ENCODE results near the gene ADARB2. TPM values are rescaled to one million over a fixed set of nuclear protein-coding genes. Genes with fewer than 3 reads are reported as not detected.

The ADARB2 gene
- total and polyA plus RNA-seq, 2 donors = 0.66 to 2.5 TPM

DNA sequence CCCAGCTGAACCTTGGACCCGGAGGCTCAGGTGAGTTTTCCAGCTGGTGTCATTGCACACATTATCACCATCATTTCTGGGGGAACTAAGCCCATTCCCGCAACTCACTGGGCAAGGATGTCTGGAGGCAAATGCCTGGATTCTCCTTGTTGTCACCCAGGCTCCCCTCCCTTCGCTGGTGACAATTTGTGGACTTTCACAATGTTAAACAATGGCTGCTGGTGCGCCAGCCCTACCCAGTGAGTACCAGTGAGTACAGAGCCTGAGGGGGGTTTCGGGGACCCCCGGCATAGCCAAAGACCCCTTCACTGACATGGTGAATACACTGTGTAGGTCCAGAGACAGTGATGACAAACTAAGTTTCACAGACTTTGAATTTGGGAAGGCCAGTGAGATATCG is 189.2 kb downstream of the ADARB2 start:
- Histone ChIP-seq H3K4me3 (ENCODE audit: low read length in 2 of 2) (no peak overlapping the region), H3K4me1 (ENCODE audit: control insufficient read depth in 2 of 2, insufficient read depth in 2 of 2, low read length in 2 of 2) (peaks cover 0 to 11% of the 10 kb centered on the region in 2 donors), H3K27me3 (ENCODE audit: control insufficient read depth in 2 of 2, insufficient read depth in 1 of 2, low read length in 1 of 2) (no peaks in the 10 kb centered on the region), H3K27ac (ENCODE audit: low read depth in 1 of 2, low read length in 1 of 2) (no peak overlapping the region), H3K36me3 (ENCODE audit: control insufficient read depth in 2 of 2, insufficient read depth in 2 of 2, low read length in 1 of 2) (no peaks in the 10 kb centered on the region), H3K9me3 (ENCODE audit: control insufficient read depth in 2 of 2, insufficient read depth in 1 of 2, low read length in 1 of 2) (peaks cover 0 to 4% of the 10 kb centered on the region in 2 donors)
- WGBS = 82% methylated on average over 7 of the region's 7 CpGs
- no peak for DNase-seq (ENCODE audit: low read depth in 6 of 9, low spot score in 9 of 9)

DNA sequence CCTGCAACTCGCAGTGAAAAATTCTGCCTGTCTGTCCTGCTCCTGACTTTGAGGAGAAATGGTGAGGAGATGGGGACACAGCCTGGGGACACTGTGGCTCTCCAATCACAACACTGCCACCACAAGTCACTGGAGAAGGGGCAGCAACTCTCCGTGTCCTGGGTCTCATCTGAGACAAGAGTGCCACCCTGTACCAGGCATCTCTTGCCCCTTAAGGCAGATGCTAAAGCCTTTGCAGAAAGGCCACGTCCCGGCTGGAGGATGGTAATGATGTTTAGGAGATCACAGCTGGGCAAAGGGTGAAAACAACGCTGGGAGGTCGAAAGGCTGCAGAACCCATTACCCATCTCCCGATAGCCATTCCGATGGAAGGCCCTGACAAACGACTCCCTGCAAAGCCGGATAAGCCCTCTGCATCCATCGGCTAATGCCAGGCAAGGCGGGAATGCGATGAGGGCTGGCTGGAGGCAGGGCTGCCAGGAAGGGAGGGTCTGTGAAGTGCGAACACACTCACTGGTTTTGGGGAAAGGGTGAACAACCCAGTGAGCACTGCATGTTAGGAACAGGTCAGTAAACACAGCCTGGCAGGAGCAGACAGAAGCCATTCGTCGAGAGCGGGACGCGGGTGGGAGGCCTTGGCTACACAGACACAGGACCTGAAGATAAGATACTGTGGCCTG is 190.8 kb downstream of the ADARB2 start:
- no peaks in the 10 kb centered on the region for H3K36me3 ChIP-seq (ENCODE audit: control insufficient read depth in 2 of 2, insufficient read depth in 2 of 2, low read length in 1 of 2)
- peaks cover 0 to 4% of the 10 kb centered on the region in 2 donors for H3K9me3 ChIP-seq (ENCODE audit: control insufficient read depth in 2 of 2, insufficient read depth in 1 of 2, low read length in 1 of 2)
- H3K4me1 ChIP-seq (ENCODE audit: control insufficient read depth in 2 of 2, insufficient read depth in 2 of 2, low read length in 2 of 2) = peaks cover 0 to 7% of the 10 kb centered on the region in 2 donors
- 82% methylated on average over 19 of the region's 19 CpGs for WGBS
- H3K27me3 ChIP-seq (ENCODE audit: control insufficient read depth in 2 of 2, insufficient read depth in 1 of 2, low read length in 1 of 2) = no peaks in the 10 kb centered on the region
- no peak overlapping the region for H3K27ac ChIP-seq (ENCODE audit: low read depth in 1 of 2, low read length in 1 of 2)
- no peak for DNase-seq (ENCODE audit: low read depth in 6 of 9, low spot score in 9 of 9)
- H3K4me3 ChIP-seq (ENCODE audit: low read length in 2 of 2) = no peak overlapping the region

DNA sequence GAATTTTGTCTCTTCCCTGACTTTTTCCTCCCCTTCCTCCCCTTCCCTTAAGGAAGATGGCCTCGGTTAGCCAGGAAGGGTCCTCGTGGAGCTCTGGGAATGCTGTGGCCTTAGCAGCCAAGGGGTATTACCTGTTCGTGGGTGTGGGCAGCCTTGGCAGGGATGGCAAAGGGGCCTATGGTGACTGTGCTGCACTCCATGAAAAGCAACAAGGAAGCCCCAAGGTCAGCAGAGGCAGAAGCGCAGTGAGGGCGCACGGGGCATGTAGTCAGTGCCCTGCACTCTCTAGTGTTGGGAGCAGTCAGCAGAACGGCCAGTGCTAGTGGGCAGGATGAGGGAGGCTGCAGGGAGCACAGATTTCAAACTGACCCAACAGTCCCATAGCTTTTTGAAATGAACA is 191.8 kb downstream of the ADARB2 start:
- peaks cover 0 to 4% of the 10 kb centered on the region in 2 donors for H3K9me3 ChIP-seq (ENCODE audit: control insufficient read depth in 2 of 2, insufficient read depth in 1 of 2, low read length in 1 of 2)
- peaks cover 0 to 7% of the 10 kb centered on the region in 2 donors for H3K4me1 ChIP-seq (ENCODE audit: control insufficient read depth in 2 of 2, insufficient read depth in 2 of 2, low read length in 2 of 2)
- H3K27ac ChIP-seq (ENCODE audit: low read depth in 1 of 2, low read length in 1 of 2) = no peak overlapping the region
- no peaks in the 10 kb centered on the region for H3K36me3 ChIP-seq (ENCODE audit: control insufficient read depth in 2 of 2, insufficient read depth in 2 of 2, low read length in 1 of 2)
- no peaks in the 10 kb centered on the region for H3K27me3 ChIP-seq (ENCODE audit: control insufficient read depth in 2 of 2, insufficient read depth in 1 of 2, low read length in 1 of 2)
- no peak overlapping the region for H3K4me3 ChIP-seq (ENCODE audit: low read length in 2 of 2)
- WGBS = 91% methylated on average over 7 of the region's 7 CpGs
- DNase-seq (ENCODE audit: low read depth in 6 of 9, low spot score in 9 of 9) = no peak

DNA sequence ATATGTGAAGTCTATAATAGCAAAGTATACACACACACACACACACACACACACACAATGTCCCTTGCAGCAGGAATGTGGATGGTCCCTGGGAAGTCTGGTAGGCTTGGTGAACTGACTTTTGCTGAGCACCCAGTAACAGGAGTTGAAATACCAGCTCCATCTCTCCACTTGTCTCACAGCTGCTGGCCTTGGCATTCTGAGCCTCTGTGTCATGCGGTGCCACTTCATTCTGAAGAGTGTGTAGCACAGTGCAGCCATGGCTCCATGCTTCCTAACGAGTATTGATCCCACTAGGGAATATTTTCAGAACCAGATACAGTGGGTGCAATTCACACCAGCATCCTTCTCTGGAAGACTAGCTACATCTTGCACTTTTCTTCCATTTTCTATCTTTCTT is 192.4 kb downstream of the ADARB2 start:
- Histone ChIP-seq H3K27me3 (ENCODE audit: control insufficient read depth in 2 of 2, insufficient read depth in 1 of 2, low read length in 1 of 2) (no peaks in the 10 kb centered on the region), H3K27ac (ENCODE audit: low read depth in 1 of 2, low read length in 1 of 2) (no peak overlapping the region), H3K4me3 (ENCODE audit: low read length in 2 of 2) (no peak overlapping the region), H3K36me3 (ENCODE audit: control insufficient read depth in 2 of 2, insufficient read depth in 2 of 2, low read length in 1 of 2) (no peaks in the 10 kb centered on the region), H3K4me1 (ENCODE audit: control insufficient read depth in 2 of 2, insufficient read depth in 2 of 2, low read length in 2 of 2) (peaks cover 0 to 4% of the 10 kb centered on the region in 2 donors), H3K9me3 (ENCODE audit: control insufficient read depth in 2 of 2, insufficient read depth in 1 of 2, low read length in 1 of 2) (peaks cover 0 to 4% of the 10 kb centered on the region in 2 donors)
- WGBS = 87% methylated on average over 2 of the region's 2 CpGs
- DNase-seq (ENCODE audit: low read depth in 6 of 9, low spot score in 9 of 9) = no peak

DNA sequence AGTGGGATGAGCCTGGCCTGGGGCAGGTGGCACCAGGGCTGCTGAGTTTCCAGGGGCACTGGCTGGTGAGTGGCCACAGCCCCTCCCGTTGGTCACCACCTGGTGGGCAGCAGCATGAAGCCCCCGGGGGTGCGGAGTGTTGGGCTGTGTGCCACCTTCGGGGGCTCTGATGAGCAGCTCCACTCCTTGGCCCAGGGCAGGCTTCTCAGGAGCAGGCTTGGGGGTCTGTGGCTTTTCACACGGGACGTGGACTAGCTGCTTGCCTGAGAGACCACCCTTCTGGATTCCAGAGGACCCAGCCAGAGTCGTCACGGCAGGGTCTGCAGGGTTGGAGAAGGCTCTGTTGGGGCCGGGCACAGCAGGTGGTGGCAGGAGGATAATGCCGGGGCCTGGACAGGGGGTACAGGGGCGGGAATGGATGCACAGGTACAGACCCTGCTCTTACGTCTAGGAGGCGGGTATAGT is 193.1 kb downstream of the ADARB2 start:
- DNase-seq (ENCODE audit: low read depth in 6 of 9, low spot score in 9 of 9) = no peak
- Histone ChIP-seq H3K27ac (ENCODE audit: low read depth in 1 of 2, low read length in 1 of 2) (no peak overlapping the region), H3K4me3 (ENCODE audit: low read length in 2 of 2) (no peak overlapping the region), H3K4me1 (ENCODE audit: control insufficient read depth in 2 of 2, insufficient read depth in 2 of 2, low read length in 2 of 2) (peaks cover 0 to 5% of the 10 kb centered on the region in 2 donors), H3K36me3 (ENCODE audit: control insufficient read depth in 2 of 2, insufficient read depth in 2 of 2, low read length in 1 of 2) (no peaks in the 10 kb centered on the region), H3K27me3 (ENCODE audit: control insufficient read depth in 2 of 2, insufficient read depth in 1 of 2, low read length in 1 of 2) (no peaks in the 10 kb centered on the region), H3K9me3 (ENCODE audit: control insufficient read depth in 2 of 2, insufficient read depth in 1 of 2, low read length in 1 of 2) (peaks cover 0 to 4% of the 10 kb centered on the region in 2 donors)
- WGBS = 86% methylated on average over 13 of the region's 13 CpGs

DNA sequence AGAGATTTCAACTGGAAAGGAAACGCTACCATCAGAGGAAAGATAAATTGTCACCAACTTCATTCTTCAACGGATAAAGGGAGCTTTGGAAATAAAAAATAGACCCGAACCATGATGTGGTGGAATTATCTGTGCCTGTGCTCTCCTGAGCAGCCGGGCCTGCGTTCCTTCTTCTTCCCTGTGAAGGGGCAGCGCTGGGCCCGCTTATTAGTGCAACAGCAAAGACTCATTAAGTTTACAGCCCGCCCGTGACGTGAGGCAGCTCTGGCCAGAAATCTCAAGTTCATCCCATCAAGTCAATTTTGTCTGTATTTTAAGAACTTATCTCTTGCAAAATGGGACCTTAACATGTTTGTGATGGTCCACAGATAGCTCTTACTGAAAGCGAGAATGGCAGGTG is 193.7 kb downstream of the ADARB2 start:
- H3K36me3 ChIP-seq (ENCODE audit: control insufficient read depth in 2 of 2, insufficient read depth in 2 of 2, low read length in 1 of 2) = no peaks in the 10 kb centered on the region
- H3K4me3 ChIP-seq (ENCODE audit: low read length in 2 of 2) = no peak overlapping the region
- no peak overlapping the region for H3K27ac ChIP-seq (ENCODE audit: low read depth in 1 of 2, low read length in 1 of 2)
- H3K4me1 ChIP-seq (ENCODE audit: control insufficient read depth in 2 of 2, insufficient read depth in 2 of 2, low read length in 2 of 2) = peaks cover 0 to 11% of the 10 kb centered on the region in 2 donors
- H3K9me3 ChIP-seq (ENCODE audit: control insufficient read depth in 2 of 2, insufficient read depth in 1 of 2, low read length in 1 of 2) = peaks cover 0 to 4% of the 10 kb centered on the region in 2 donors
- DNase-seq (ENCODE audit: low read depth in 6 of 9, low spot score in 9 of 9) = no peak
- 95% methylated on average over 11 of the region's 11 CpGs for whole genome bisulfite sequencing
- H3K27me3 ChIP-seq (ENCODE audit: control insufficient read depth in 2 of 2, insufficient read depth in 1 of 2, low read length in 1 of 2) = no peaks in the 10 kb centered on the region

DNA sequence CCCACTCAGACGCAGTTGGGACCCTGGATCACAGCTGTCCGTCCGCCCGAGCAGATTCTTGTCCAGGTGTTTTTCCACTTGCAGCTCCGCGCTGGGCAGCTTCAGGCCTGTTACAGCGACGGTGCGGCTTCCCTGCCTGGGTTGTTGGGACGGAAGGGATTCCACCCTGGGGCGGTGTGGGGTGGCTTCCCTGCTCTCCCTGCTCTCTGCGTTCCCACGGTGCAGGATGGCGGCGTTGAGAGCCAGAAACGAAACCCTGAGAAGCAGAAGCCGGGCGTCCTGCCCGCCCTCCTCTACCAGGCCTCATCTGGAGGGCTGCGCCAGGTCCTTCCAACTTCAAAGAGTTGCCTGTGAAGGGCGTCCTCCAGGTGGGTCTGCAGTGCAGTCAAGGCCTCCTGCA is 194.4 kb downstream of the ADARB2 start:
- no peak overlapping the region for H3K27ac ChIP-seq (ENCODE audit: low read depth in 1 of 2, low read length in 1 of 2)
- DNase-seq (ENCODE audit: low read depth in 6 of 9, low spot score in 9 of 9) = no peak
- 91% methylated on average over 21 of the region's 21 CpGs for WGBS
- H3K4me3 ChIP-seq (ENCODE audit: low read length in 2 of 2) = no peak overlapping the region
- peaks cover 0 to 17% of the 10 kb centered on the region in 2 donors for H3K4me1 ChIP-seq (ENCODE audit: control insufficient read depth in 2 of 2, insufficient read depth in 2 of 2, low read length in 2 of 2)
- peaks cover 0 to 3% of the 10 kb centered on the region in 2 donors for H3K9me3 ChIP-seq (ENCODE audit: control insufficient read depth in 2 of 2, insufficient read depth in 1 of 2, low read length in 1 of 2)
- H3K27me3 ChIP-seq (ENCODE audit: control insufficient read depth in 2 of 2, insufficient read depth in 1 of 2, low read length in 1 of 2) = no peaks in the 10 kb centered on the region
- H3K36me3 ChIP-seq (ENCODE audit: control insufficient read depth in 2 of 2, insufficient read depth in 2 of 2, low read length in 1 of 2) = no peaks in the 10 kb centered on the region

DNA sequence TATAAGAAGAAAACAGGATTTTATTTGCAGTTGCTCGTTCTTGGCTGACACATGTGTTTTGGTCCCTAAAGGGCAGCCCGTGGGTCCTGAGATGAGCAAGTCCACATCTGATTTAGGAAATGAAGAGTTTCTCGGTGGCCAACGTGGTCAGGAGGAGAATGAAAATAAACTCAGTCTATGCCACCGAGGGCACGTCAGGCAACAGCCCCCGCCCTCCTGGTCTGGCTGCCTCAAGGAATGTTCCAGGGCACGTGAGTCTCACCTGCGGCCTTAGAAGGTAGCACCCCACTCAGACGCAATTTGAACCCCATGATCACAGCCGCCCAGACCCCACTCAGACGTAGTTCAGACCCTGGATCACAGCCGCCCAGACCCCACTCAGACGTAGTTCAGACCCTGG is 197.2 kb downstream of the ADARB2 start:
- H3K9me3 ChIP-seq (ENCODE audit: control insufficient read depth in 2 of 2, insufficient read depth in 1 of 2, low read length in 1 of 2) = no peaks in the 10 kb centered on the region
- peaks cover 0 to 24% of the 10 kb centered on the region in 2 donors for H3K4me1 ChIP-seq (ENCODE audit: control insufficient read depth in 2 of 2, insufficient read depth in 2 of 2, low read length in 2 of 2)
- no peak for DNase-seq (ENCODE audit: low read depth in 6 of 9, low spot score in 9 of 9)
- no peaks in the 10 kb centered on the region for H3K27me3 ChIP-seq (ENCODE audit: control insufficient read depth in 2 of 2, insufficient read depth in 1 of 2, low read length in 1 of 2)
- 92% methylated on average over 14 of the region's 14 CpGs for WGBS
- H3K4me3 ChIP-seq (ENCODE audit: low read length in 2 of 2) = no peak overlapping the region
- no peaks in the 10 kb centered on the region for H3K36me3 ChIP-seq (ENCODE audit: control insufficient read depth in 2 of 2, insufficient read depth in 2 of 2, low read length in 1 of 2)
- H3K27ac ChIP-seq (ENCODE audit: low read depth in 1 of 2, low read length in 1 of 2) = no peak overlapping the region

DNA sequence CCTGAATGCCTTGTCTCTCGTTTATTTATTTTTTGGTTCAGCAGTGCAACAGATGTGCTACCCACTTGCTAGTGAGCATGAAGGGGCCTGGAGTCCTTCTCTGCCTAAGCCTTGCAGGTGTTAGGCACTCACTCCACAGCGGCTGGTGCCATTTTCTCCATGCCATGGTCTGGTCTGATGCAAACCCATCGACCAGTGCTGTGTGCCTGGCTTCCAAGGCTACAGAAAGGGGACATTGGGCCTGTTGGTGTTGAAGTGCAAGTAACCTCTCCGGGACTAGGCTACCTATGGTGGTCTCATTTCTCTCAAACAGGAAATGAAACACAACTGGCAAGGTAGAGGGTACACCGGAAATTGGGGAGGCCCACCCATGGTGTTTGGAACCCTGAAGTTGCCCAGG is 198.1 kb downstream of the ADARB2 start:
- H3K27ac ChIP-seq (ENCODE audit: low read depth in 1 of 2, low read length in 1 of 2) = peak overlapping the region in 1 of 2 donors; percentile 32
- DNase-seq (ENCODE audit: low read depth in 6 of 9, low spot score in 9 of 9) = no peak
- H3K9me3 ChIP-seq (ENCODE audit: control insufficient read depth in 2 of 2, insufficient read depth in 1 of 2, low read length in 1 of 2) = no peaks in the 10 kb centered on the region
- peaks cover 0 to 25% of the 10 kb centered on the region in 2 donors for H3K4me1 ChIP-seq (ENCODE audit: control insufficient read depth in 2 of 2, insufficient read depth in 2 of 2, low read length in 2 of 2)
- no peak overlapping the region for H3K4me3 ChIP-seq (ENCODE audit: low read length in 2 of 2)
- H3K36me3 ChIP-seq (ENCODE audit: control insufficient read depth in 2 of 2, insufficient read depth in 2 of 2, low read length in 1 of 2) = no peaks in the 10 kb centered on the region
- no peaks in the 10 kb centered on the region for H3K27me3 ChIP-seq (ENCODE audit: control insufficient read depth in 2 of 2, insufficient read depth in 1 of 2, low read length in 1 of 2)
- 84% methylated on average over 5 of the region's 5 CpGs for WGBS

Measured in thymus (tissue), 11 donors.